HepG2 (cell line): Measurements from ENCODE around the gene ANXA3.

Experiments
- AGO1 ChIP-seq: fragments of 200-400 bp; formaldehyde crosslinking; IDR thresholded peaks from 2 replicates; pipeline ENCODE4 v1.6.1; 2017; ENCODE audit warnings: mild to moderate bottlenecking, low read depth, low read length, moderate library complexity; ENCODE audit not compliant: poor library complexity, severe bottlenecking
- CTCF ChIP-seq: sonication (generic); formaldehyde crosslinking; IDR thresholded peaks from 2 replicates; pipeline ENCODE4 v1.5.0; 2020; ENCODE audit warnings: mild to moderate bottlenecking, missing genetic modification reagents, moderate library complexity
- ELF1 ChIP-seq: sonication (generic); formaldehyde crosslinking; IDR thresholded peaks from 2 replicates; pipeline ENCODE4 v1.4.0; 2020; ENCODE audit warnings: missing genetic modification reagents
- KLF16 ChIP-seq, 2 experiments: sonication (generic) in 1 of 2; formaldehyde crosslinking in 1 of 2; IDR thresholded peaks; 2 replicates each; pipeline versions ENCODE4 v1.6.1 to v1.8.0; 2016 to 2023; ENCODE audit warnings: missing genetic modification reagents in 2 of 2, missing compliant biosample characterization in 1 of 2
- MATR3 ChIP-seq: sonication (generic); formaldehyde crosslinking; IDR thresholded peaks from 2 replicates; pipeline ENCODE4 v1.4.0; 2020; ENCODE audit warnings: missing genetic modification reagents
- MAZ ChIP-seq, 2 experiments: sonication (generic) in 1 of 2; formaldehyde crosslinking in 1 of 2; IDR thresholded peaks; 2 replicates each; pipeline versions ENCODE4 v1.5.0 to v1.6.1; 2012 to 2020; ENCODE audit warnings: low read depth in 2 of 2, mild to moderate bottlenecking in 2 of 2, borderline replicate concordance in 1 of 2, improper control_type of control experiment in 1 of 2, low read length in 1 of 2, missing genetic modification reagents in 1 of 2, moderate library complexity in 1 of 2
- MTA1 ChIP-seq: sonication (generic); formaldehyde crosslinking; IDR thresholded peaks from 2 replicates; pipeline ENCODE4 v1.4.0; 2020; ENCODE audit warnings: missing genetic modification reagents, mild to moderate bottlenecking, borderline replicate concordance
- POLR2A ChIP-seq, 2 experiments: IDR thresholded peaks; 2 replicates each; pipeline ENCODE4 v1.6.1; 2011; ENCODE audit warnings: low read depth in 2 of 2, low read length in 2 of 2, mild to moderate bottlenecking in 1 of 2, moderate library complexity in 1 of 2; ENCODE audit not compliant: insufficient read depth in 1 of 2
- TOE1 ChIP-seq: sonication (generic); formaldehyde crosslinking; IDR thresholded peaks from 2 replicates; pipeline ENCODE4 v1.4.0; 2020; ENCODE audit warnings: mild to moderate bottlenecking, missing genetic modification reagents
- ZNF660 ChIP-seq: sonication (generic); formaldehyde crosslinking; IDR thresholded peaks from 2 replicates; pipeline ENCODE4 v1.5.1; 2020; ENCODE audit warnings: mild to moderate bottlenecking, low read depth, missing genetic modification reagents, borderline replicate concordance

GRCh38 chr4:78556665-78557064 lies 5.1 kb downstream of the ANXA3 start:
- TF ChIP-seq KLF16 (CRISPR knock-in tag; IDR thresholded peaks at IDR 0.05) (no peak), POLR2A (IDR thresholded peaks at IDR 0.05; ENCODE audit: insufficient read depth in 1 of 2, low read depth in 2 of 2, low read length in 2 of 2) (no peak), TOE1 (CRISPR knock-in tag) (no peak), MAZ (IDR thresholded peaks at IDR 0.05; ENCODE audit: borderline replicate concordance, low read depth, low read length) (no peak), MAZ (CRISPR knock-in tag; IDR thresholded peaks at IDR 0.05; ENCODE audit: low read depth) (no peak), MTA1 (CRISPR knock-in tag) (no peak), MATR3 (CRISPR knock-in tag) (no peak), ELF1 (CRISPR knock-in tag) (no peak), CTCF (no peak), ZNF660 (CRISPR knock-in tag) (no peak), AGO1 (no peak)
